ENCODE results near the gene NXPH2. TPM values are rescaled to one million over a fixed set of nuclear protein-coding genes. Genes with fewer than 3 reads are reported as not detected.
A peak's percentile ranks its signal among the peaks of the same experiment; 100 is the strongest.

Gene NXPH2
- total and polyA plus RNA-seq, 2 of the 13 experiments (the other 11 are each of a cell fraction or from before 2014, with no cell fraction given), result not detected

GRCh38 chr2:138712212-138712979 lies 67.8 kb downstream of the NXPH2 start (continued):
- TF ChIP-seq SALL1 (CRISPR knock-in tag; IDR thresholded peaks at IDR 0.05), result peak; percentile 48; the same call in 1 of the 2 replicates
- TF ChIP-seq ZFP37 (CRISPR knock-in tag; IDR thresholded peaks at IDR 0.05; ENCODE audit: borderline replicate concordance), result no peak
- TF ChIP-seq REPIN1 (CRISPR knock-in tag; IDR thresholded peaks at IDR 0.05; ENCODE audit: borderline replicate concordance, low read depth), result no peak
- no peak for TF ChIP-seq EED (CRISPR knock-in tag; IDR thresholded peaks at IDR 0.05)
- peak; percentile 35 for TF ChIP-seq HDAC1 (CRISPR knock-in tag; IDR thresholded peaks at IDR 0.05)
- TF ChIP-seq YY1 (IDR thresholded peaks at IDR 0.05; ENCODE audit: insufficient read depth, insufficient replicate concordance, low read depth, low read length), result no peak
- peak; percentile 16; the same call in 1 of the 2 replicates for TF ChIP-seq PHF21A (CRISPR knock-in tag; IDR thresholded peaks at IDR 0.05)
- no peak; the same call in 1 of the 2 replicates for TF ChIP-seq ZBTB7B (CRISPR knock-in tag; IDR thresholded peaks at IDR 0.05)
- no peak for TF ChIP-seq ELF4 (CRISPR knock-in tag; IDR thresholded peaks at IDR 0.05; ENCODE audit: borderline replicate concordance)
- peak; percentile 51 for TF ChIP-seq ZNF644 (CRISPR knock-in tag; IDR thresholded peaks at IDR 0.05; ENCODE audit: low read depth)
- no peak for TF ChIP-seq ZNF367 (CRISPR knock-in tag; IDR thresholded peaks at IDR 0.05; ENCODE audit: borderline replicate concordance)
- TF ChIP-seq TFDP1 (CRISPR knock-in tag; IDR thresholded peaks at IDR 0.05; ENCODE audit: borderline replicate concordance), result no peak
- no peak for TF ChIP-seq CREBL2 (CRISPR knock-in tag; IDR thresholded peaks at IDR 0.05; ENCODE audit: borderline replicate concordance)
- TF ChIP-seq MTA1 (CRISPR knock-in tag; IDR thresholded peaks at IDR 0.05; ENCODE audit: borderline replicate concordance), result no peak
- TF ChIP-seq ZNF136 (CRISPR knock-in tag; IDR thresholded peaks at IDR 0.05; ENCODE audit: low read depth), result no peak
- TF ChIP-seq ZNF530 (CRISPR knock-in tag; IDR thresholded peaks at IDR 0.05; ENCODE audit: low read depth), result no peak
- TF ChIP-seq ZKSCAN1 (IDR thresholded peaks at IDR 0.05; ENCODE audit: low read length), result no peak
- TF ChIP-seq MXI1 (IDR thresholded peaks at IDR 0.05; ENCODE audit: borderline replicate concordance, low read depth, low read length), result no peak
- no peak for TF ChIP-seq ZFP90 (CRISPR knock-in tag; IDR thresholded peaks at IDR 0.05; ENCODE audit: borderline replicate concordance)
- TF ChIP-seq ZNF891 (CRISPR knock-in tag; IDR thresholded peaks at IDR 0.05), result no peak
- TF ChIP-seq, protein P1, sequence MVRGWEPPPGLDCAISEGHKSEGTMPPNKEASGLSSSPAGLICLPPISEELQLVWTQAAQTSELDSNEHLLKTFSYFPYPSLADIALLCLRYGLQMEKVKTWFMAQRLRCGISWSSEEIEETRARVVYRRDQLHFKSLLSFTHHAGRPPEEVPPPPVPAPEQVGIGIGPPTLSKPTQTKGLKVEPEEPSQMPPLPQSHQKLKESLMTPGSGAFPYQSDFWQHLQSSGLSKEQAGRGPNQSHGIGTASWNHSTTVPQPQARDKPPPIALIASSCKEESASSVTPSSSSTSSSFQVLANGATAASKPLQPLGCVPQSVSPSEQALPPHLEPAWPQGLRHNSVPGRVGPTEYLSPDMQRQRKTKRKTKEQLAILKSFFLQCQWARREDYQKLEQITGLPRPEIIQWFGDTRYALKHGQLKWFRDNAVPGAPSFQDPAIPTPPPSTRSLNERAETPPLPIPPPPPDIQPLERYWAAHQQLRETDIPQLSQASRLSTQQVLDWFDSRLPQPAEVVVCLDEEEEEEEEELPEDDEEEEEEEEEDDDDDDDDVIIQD (CRISPR knock-in tag; IDR thresholded peaks at IDR 0.05; ENCODE audit: low read depth), result peak; percentile 91; the same call in 1 of the 2 replicates
- TF ChIP-seq BCL6 (CRISPR knock-in tag; IDR thresholded peaks at IDR 0.05), result 0 out of 2 replicates have a peak, but pooled peaks have one; percentile 35
- no peak for TF ChIP-seq ZNF770 (CRISPR knock-in tag; IDR thresholded peaks at IDR 0.05)
- no peak for TF ChIP-seq ATF7-NPFF (CRISPR knock-in tag; IDR thresholded peaks at IDR 0.05; ENCODE audit: low read depth)
- no peak for TF ChIP-seq ZNF546 (CRISPR knock-in tag; conservative IDR thresholded peaks at IDR 0.05)
- peak; percentile 20; the same call in 1 of the 2 replicates for TF ChIP-seq HNF4A (CRISPR knock-in tag; IDR thresholded peaks at IDR 0.05)
- TF ChIP-seq GTF3A (CRISPR knock-in tag; conservative IDR thresholded peaks at IDR 0.05), result no peak

Measured in HepG2 (cell line).